Measurements from ENCODE around the gene ARHGAP1.

- TF ChIP-seq, protein P1, sequence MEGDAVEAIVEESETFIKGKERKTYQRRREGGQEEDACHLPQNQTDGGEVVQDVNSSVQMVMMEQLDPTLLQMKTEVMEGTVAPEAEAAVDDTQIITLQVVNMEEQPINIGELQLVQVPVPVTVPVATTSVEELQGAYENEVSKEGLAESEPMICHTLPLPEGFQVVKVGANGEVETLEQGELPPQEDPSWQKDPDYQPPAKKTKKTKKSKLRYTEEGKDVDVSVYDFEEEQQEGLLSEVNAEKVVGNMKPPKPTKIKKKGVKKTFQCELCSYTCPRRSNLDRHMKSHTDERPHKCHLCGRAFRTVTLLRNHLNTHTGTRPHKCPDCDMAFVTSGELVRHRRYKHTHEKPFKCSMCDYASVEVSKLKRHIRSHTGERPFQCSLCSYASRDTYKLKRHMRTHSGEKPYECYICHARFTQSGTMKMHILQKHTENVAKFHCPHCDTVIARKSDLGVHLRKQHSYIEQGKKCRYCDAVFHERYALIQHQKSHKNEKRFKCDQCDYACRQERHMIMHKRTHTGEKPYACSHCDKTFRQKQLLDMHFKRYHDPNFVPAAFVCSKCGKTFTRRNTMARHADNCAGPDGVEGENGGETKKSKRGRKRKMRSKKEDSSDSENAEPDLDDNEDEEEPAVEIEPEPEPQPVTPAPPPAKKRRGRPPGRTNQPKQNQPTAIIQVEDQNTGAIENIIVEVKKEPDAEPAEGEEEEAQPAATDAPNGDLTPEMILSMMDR (IDR thresholded peaks at IDR 0.05) = no peak
- TF ChIP-seq POLR2A (IDR thresholded peaks at IDR 0.05; ENCODE audit: low read depth) (no peak), EP300 (IDR thresholded peaks at IDR 0.05) (no peak)
These were observed 35.1 kb downstream of the ARHGAP1 start for GRCh38 chr11:46665356-46665755.
